IMR-90 (cell line): Measurements from ENCODE around the gene KDELR3. TPM values are rescaled to one million over a fixed set of nuclear protein-coding genes. Genes with fewer than 3 reads are reported as not detected.

Experiments used
- ATAC-seq: fragments of 200-7000 bp; cut with Tn5 transposase; 2 replicates; pipeline ENCODE4 v1.9.1; 2020; ENCODE audit warnings: low read depth, mild to moderate bottlenecking, moderate library complexity
- BruUV-seq: library from RNA; stranded (reverse); fragments of 400-500 nt; replicated peaks from 2 replicates; lab custom pipeline; 2021; lab: Mats Ljungman, UMichigan
- CTCF ChIA-PET: fragments of 300-600 bp; formaldehyde crosslinking; extraction: SDS; loops from one replicate; lab custom pipeline; 2021; ENCODE audit warnings: antibody characterized with exemption; lab: Yijun Ruan, JAX
- POLR2A ChIA-PET: fragments of 300-600 bp; sonication (Branson Sonifier 250); formaldehyde crosslinking; loops from one replicate; lab custom pipeline; 2022; ENCODE audit warnings: antibody characterized with exemption; ENCODE audit not compliant: unreplicated experiment; lab: Charles Lee
- DNase-seq: peaks from one replicate; pipeline ENCODE4 v3.0.0; 2013
- H2AFZ ChIP-seq: replicated peaks from 2 replicates; pipeline ENCODE3; 2013; ENCODE audit warnings: low read length, mild to moderate bottlenecking; ENCODE audit not compliant: poor library complexity
- H2AK5ac ChIP-seq: 2 replicates; pipeline ENCODE4 v1.6.1; 2013; ENCODE audit warnings: low read depth, low read length, inconsistent platforms
- H2AK9ac ChIP-seq: replicated peaks from 2 replicates; pipeline ENCODE3; 2013; ENCODE audit warnings: mild to moderate bottlenecking, low read depth, low read length, moderate library complexity; ENCODE audit not compliant: poor library complexity
- H2BK120ac ChIP-seq: 2 replicates; pipeline ENCODE4 v1.6.1; 2013; ENCODE audit warnings: low read depth, low read length, inconsistent platforms
- H2BK15ac ChIP-seq: 3 replicates; pipeline ENCODE4 v1.6.1; 2013; ENCODE audit warnings: low read depth, low read length, inconsistent platforms
- H2BK20ac ChIP-seq: 2 replicates; pipeline ENCODE4 v1.6.1; 2013; ENCODE audit warnings: low read depth, mild to moderate bottlenecking, inconsistent platforms, low read length, moderate library complexity
- H2BK5ac ChIP-seq: 2 replicates; pipeline ENCODE4 v1.6.1; 2013; ENCODE audit warnings: mild to moderate bottlenecking, low read depth, low read length, inconsistent platforms; ENCODE audit not compliant: poor library complexity, severe bottlenecking
- H3K14ac ChIP-seq: replicated peaks from 2 replicates; pipeline ENCODE4 v1.6.1; 2013; ENCODE audit warnings: low read depth, low read length, inconsistent platforms
- H3K18ac ChIP-seq: 2 replicates; pipeline ENCODE4 v1.6.1; 2013; ENCODE audit warnings: low read depth, low read length, control low read depth
- H3K23ac ChIP-seq: 2 replicates; pipeline ENCODE4 v1.6.1; 2013; ENCODE audit warnings: low read depth, low read length, inconsistent platforms
- H3K27ac ChIP-seq: 2 replicates; pipeline ENCODE4 v1.5.1; 2013; ENCODE audit warnings: mild to moderate bottlenecking, control low read depth, low read length; ENCODE audit not compliant: insufficient read depth
- H3K27me3 ChIP-seq: 2 replicates; pipeline ENCODE4 v1.6.1; 2013; ENCODE audit warnings: low read length; ENCODE audit not compliant: control insufficient read depth, insufficient read depth
- H3K36me3 ChIP-seq: 2 replicates; pipeline ENCODE4 v1.6.1; 2013; ENCODE audit warnings: low read length, mixed read lengths; ENCODE audit not compliant: control insufficient read depth, insufficient read depth
- H3K4ac ChIP-seq: 2 replicates; pipeline ENCODE4 v1.6.1; 2013; ENCODE audit warnings: low read depth, low read length, inconsistent platforms
- H3K4me1 ChIP-seq: 2 replicates; pipeline ENCODE4 v1.6.1; 2013; ENCODE audit warnings: low read length, mixed read lengths; ENCODE audit not compliant: control insufficient read depth, insufficient read depth
- H3K4me2 ChIP-seq: 2 replicates; pipeline ENCODE4 v1.6.1; 2013; ENCODE audit warnings: low read depth, mild to moderate bottlenecking, control low read depth, low read length, moderate library complexity
- H3K4me3 ChIP-seq: 2 replicates; pipeline ENCODE4 v1.5.1; 2013; ENCODE audit warnings: low read depth, mild to moderate bottlenecking, control low read depth, low read length, moderate library complexity; ENCODE audit not compliant: insufficient read depth
- H3K56ac ChIP-seq: 2 replicates; pipeline ENCODE4 v1.6.1; 2013; ENCODE audit warnings: low read length, inconsistent platforms; ENCODE audit not compliant: insufficient read depth; ENCODE audit errors: extremely low read depth
- H3K79me1 ChIP-seq, 2 experiments: 2 replicates each; pipeline ENCODE4 v1.6.1; 2013; ENCODE audit warnings: low read length in 2 of 2, inconsistent platforms in 1 of 2, low read depth in 1 of 2
- H3K9ac ChIP-seq: 2 replicates; pipeline ENCODE4 v1.6.1; 2013; ENCODE audit warnings: low read depth, low read length, control low read depth
- H3K9me1 ChIP-seq: 2 replicates; pipeline ENCODE4 v1.6.1; 2013; ENCODE audit warnings: low read length, inconsistent platforms; ENCODE audit not compliant: insufficient read depth
- H3K9me3 ChIP-seq: 2 replicates; pipeline ENCODE4 v1.6.1; 2013; ENCODE audit warnings: low read length; ENCODE audit not compliant: control insufficient read depth, insufficient read depth
- H4K20me1 ChIP-seq: 2 replicates; pipeline ENCODE4 v1.6.1; 2013; ENCODE audit warnings: low read length, inconsistent platforms; ENCODE audit not compliant: insufficient read depth
- H4K5ac ChIP-seq: 2 replicates; pipeline ENCODE4 v1.6.1; 2013; ENCODE audit warnings: mild to moderate bottlenecking, low read depth, low read length, control low read depth
- H4K8ac ChIP-seq, 2 experiments: 2 replicates each; pipeline ENCODE4 v1.6.1; 2013; ENCODE audit warnings: low read depth in 2 of 2, low read length in 2 of 2, control low read depth in 1 of 2, inconsistent platforms in 1 of 2
- H4K91ac ChIP-seq: 2 replicates; pipeline ENCODE4 v1.6.1; 2013; ENCODE audit warnings: low read depth, low read length, inconsistent platforms; ENCODE audit not compliant: insufficient read depth
- BHLHE40 ChIP-seq: fragments of 150-350 bp; IDR thresholded peaks from 2 replicates; pipeline ENCODE4 v1.6.1; 2016; ENCODE audit warnings: mild to moderate bottlenecking, low read depth, low read length
- CEBPB ChIP-seq: IDR thresholded peaks from 2 replicates; pipeline ENCODE4 v1.6.1; 2012; ENCODE audit warnings: low read depth, low read length, improper control_type of control experiment
- CHD1 ChIP-seq: IDR thresholded peaks from 2 replicates; pipeline ENCODE4 v1.6.1; 2012; ENCODE audit warnings: low read depth, low read length, improper control_type of control experiment
- CTCF ChIP-seq: conservative IDR thresholded peaks from 2 replicates; pipeline ENCODE4 v1.5.1; 2012; ENCODE audit warnings: mild to moderate bottlenecking, low read depth, low read length, improper control_type of control experiment
- ELK1 ChIP-seq: fragments of 150-350 bp; IDR thresholded peaks from 2 replicates; pipeline ENCODE4 v1.6.1; 2016; ENCODE audit warnings: low read depth, mild to moderate bottlenecking, low read length, moderate library complexity, borderline replicate concordance
- FOS ChIP-seq: fragments of 150-350 bp; IDR thresholded peaks from 2 replicates; pipeline ENCODE4 v1.6.1; 2016; ENCODE audit warnings: low read depth, low read length
- MAFK ChIP-seq: IDR thresholded peaks from 2 replicates; pipeline ENCODE4 v1.6.1; 2012; ENCODE audit warnings: low read depth, low read length, improper control_type of control experiment
- MAZ ChIP-seq: IDR thresholded peaks from 2 replicates; pipeline ENCODE4 v1.6.1; 2012; ENCODE audit warnings: low read depth, mild to moderate bottlenecking, low read length, improper control_type of control experiment, moderate library complexity, borderline replicate concordance
- MXI1 ChIP-seq: IDR thresholded peaks from 2 replicates; pipeline ENCODE4 v1.6.1; 2012; ENCODE audit warnings: low read depth, mild to moderate bottlenecking, low read length, moderate library complexity, borderline replicate concordance
- NFE2L2 ChIP-seq: fragments of 150-350 bp; IDR thresholded peaks from 2 replicates; pipeline ENCODE4 v1.6.1; 2016; ENCODE audit warnings: low read depth, mild to moderate bottlenecking, low read length
- POLR2A ChIP-seq: IDR thresholded peaks from 2 replicates; pipeline ENCODE4 v1.6.1; 2012; ENCODE audit warnings: mild to moderate bottlenecking, low read depth, low read length
- RAD21 ChIP-seq: IDR thresholded peaks from 2 replicates; pipeline ENCODE4 v1.6.1; 2012; ENCODE audit warnings: low read length, improper control_type of control experiment
- RCOR1 ChIP-seq: IDR thresholded peaks from 2 replicates; pipeline ENCODE4 v1.6.1; 2012; ENCODE audit warnings: mild to moderate bottlenecking, low read length, improper control_type of control experiment; ENCODE audit not compliant: insufficient replicate concordance
- RFX5 ChIP-seq: IDR thresholded peaks from 2 replicates; pipeline ENCODE4 v1.8.0; 2012; ENCODE audit warnings: low read depth, mild to moderate bottlenecking, low read length, moderate library complexity
- SMC3 ChIP-seq: fragments of 150-350 bp; IDR thresholded peaks from 2 replicates; pipeline ENCODE4 v1.6.1; 2016; ENCODE audit warnings: low read depth, mild to moderate bottlenecking, antibody characterized with exemption, low read length, moderate library complexity
- USF2 ChIP-seq: fragments of 150-350 bp; IDR thresholded peaks from 2 replicates; pipeline ENCODE4 v1.6.1; 2017; ENCODE audit warnings: mild to moderate bottlenecking, antibody characterized with exemption, low read length, low read depth
- WGBS, 2 experiments: methylation state at CpG; one replicate each; pipeline versions ENCODE4 v1.1.5 to v1.1.7; 2013; ENCODE audit warnings: missing lambda C conversion rate in 2 of 2; ENCODE audit not compliant: insufficient read length in 1 of 2; ENCODE audit errors: extremely low coverage in 2 of 2; 5-methylcytosine and 5-hydroxymethylcytosine counted together
- dilution Hi-C: fragments of 300-500 bp; cut with HindIII; formaldehyde crosslinking; loops from one replicate; pipeline ENCODE4 v1.14.3; 2018; ENCODE audit warnings: low sequenced_read_pairs; ENCODE audit not compliant: unreplicated experiment
- in situ Hi-C: fragments of 300-500 bp; cut with MboI; formaldehyde crosslinking; loops from 3 replicates; pipeline ENCODE4 v1.14.3; 2019; ENCODE audit warnings: low sequenced_read_pairs, inconsistent platforms, mixed read lengths
- intact Hi-C: fragments of 100-400 bp; cut with micrococcal nuclease; formaldehyde crosslinking; loops from 2 replicates; pipeline ENCODE4 v1.10.0; 2022
- polyA plus RNA-seq, 3 experiments: library from polyadenylated mRNA; depleted of rRNA; stranded (reverse); fragments of >200 nt; gene quantifications; 2 replicates each; pipeline ENCODE4 v1.2.3, GENCODE V29; 2012; ENCODE audit warnings: low replicate concordance in 1 of 3
- total RNA-seq: library from RNA; depleted of rRNA; stranded (reverse); fragments of >200 nt; gene quantifications from 2 replicates; pipeline ENCODE4 v1.2.3, GENCODE V29; 2012

KDELR3 gene
- total and polyA plus RNA-seq, 2 of the 4 experiments (the other 2 are of a cell fraction), result 129 to 224 TPM

GRCh38 chr22:38433871-38434270, 34.0 kb upstream of the KDELR3 start:
- dilution Hi-C loops, result no loop called here
- Histone ChIP-seq H3K9me1 (no peaks in the 10 kb centered on the region), H3K4me3 (no peak overlapping the region), H2BK15ac (no peak overlapping the region), H4K91ac (no peak overlapping the region), H2BK5ac (no peak overlapping the region), H3K9ac (no peak overlapping the region), H3K18ac (no peak overlapping the region), H2BK20ac (no peak overlapping the region), H2AK9ac (peak overlapping the region; percentile 81), H3K4me2 (no peak overlapping the region), H2BK120ac (no peak overlapping the region), H3K4ac (no peak overlapping the region), H3K56ac (no peak overlapping the region), H2AFZ (no peak overlapping the region), H3K36me3 (no peaks in the 10 kb centered on the region), H4K8ac (no peak overlapping the region), H2AK5ac (no peak overlapping the region), H4K5ac (no peak overlapping the region), H3K23ac (no peak overlapping the region), H3K9me3 (no peaks in the 10 kb centered on the region), H3K27me3 (peaks cover 29% of the 10 kb centered on the region), H4K20me1 (peaks cover 4% of the 10 kb centered on the region; the same call in 1 of the 2 replicates), H3K14ac (no peak overlapping the region), H3K27ac (no peak overlapping the region), H3K4me1 (peaks cover 2% of the 10 kb centered on the region; the same call in 1 of the 2 replicates), H3K79me1 (no peaks in the 10 kb centered on the region)
- WGBS, 2 experiments, result 62% methylated on average over 5 of the region's 8 CpGs; no CpG with 5 or more reads in 1 of the 2 experiments
- POLR2A ChIA-PET, result interaction anchor here (0.8 kb wide), 1 partner anchor 9 kb away, joined by 3 read pairs; no protein-coding TSS in a partner anchor
- in situ Hi-C loops, result no loop called here
- TF ChIP-seq POLR2A (no peak), MAZ (no peak), MXI1 (no peak), CHD1 (no peak), MAFK (no peak), USF2 (no peak), BHLHE40 (no peak), ELK1 (no peak), FOS (no peak), RAD21 (no peak), CEBPB (no peak), RFX5 (no peak), SMC3 (no peak), CTCF (no peak), NFE2L2 (no peak), RCOR1 (no peak)
- ATAC-seq (no peak), DNase-seq (no peak)
- intact Hi-C loops, result no loop called here
- CTCF ChIA-PET, result no interaction called here
- no TSS peak for BruUV-seq
